Right ventricle myocardium inferior (tissue), 1 donor: ENCODE measurements around the gene P2RY12. TPM values are rescaled to one million over a fixed set of nuclear protein-coding genes. Genes with fewer than 3 reads are reported as not detected.

Experiments
- ATAC-seq: fragments of 200-7000 bp; cut with Tn5 transposase; one replicate; pipeline ENCODE4 v1.9.1; 2020; ENCODE audit warnings: mild to moderate bottlenecking, moderate library complexity
- DNase-seq: peaks from one replicate; pipeline ENCODE4 v3.0.0; 2021; ENCODE audit errors: missing footprints
- intact Hi-C: fragments of 100-400 bp; cut with DNase I; formaldehyde crosslinking; loops from one replicate; pipeline ENCODE4 v1.11.0; 2022
- total RNA-seq: library from RNA; stranded (reverse); fragmentation: NEBNext Ultra II Directional; extraction: Animal tissue kit (Norgen Biotek cat#: 25700); gene quantifications from one replicate; pipeline ENCODE4 v1.2.1, GENCODE V29; 2021
- donor health status: DM: no; HTN: yes; CAD: no; lungs with severe emphysema.

Gene P2RY12
- total RNA-seq, 1 donor from 2014 or later = 1.4 TPM

GRCh38 chr3:151316267-151316991, 68.1 kb downstream of the P2RY12 start, which contains the start of gene GPR87:
Gene GPR87, minus strand, starts transcription at chr3:151316820. Its CDS starts 16,720 bp downstream, at chr3:151300100.
- no peak for ATAC-seq
- intact Hi-C loops = no loop called here
- no peak for DNase-seq

- ATAC-seq (no peak), DNase-seq (no peak)
- intact Hi-C loops = no loop called here
Measured at GRCh38 chr3:151315846-151316245, 68.7 kb downstream of the P2RY12 start.

GRCh38 chr3:151315136-151315535, 69.4 kb downstream of the P2RY12 start:
- intact Hi-C loops = no loop called here
- DNase-seq = no peak
- ATAC-seq = no peak

- no peak for ATAC-seq
- intact Hi-C loops = no loop called here
- DNase-seq = no peak
Measured at GRCh38 chr3:151314593-151314992, 70.0 kb downstream of the P2RY12 start.

GRCh38 chr3:151314137-151314536, 70.4 kb downstream of the P2RY12 start:
- intact Hi-C loops = no loop called here
- ATAC-seq (no peak), DNase-seq (no peak)

- no peak for DNase-seq
- intact Hi-C loops = no loop called here
- ATAC-seq = no peak
Measured at GRCh38 chr3:151312972-151313371, 71.6 kb downstream of the P2RY12 start.

GRCh38 chr3:151309566-151309965, 75.0 kb downstream of the P2RY12 start:
- no peak for DNase-seq
- intact Hi-C loops = no loop called here
- ATAC-seq = no peak

- intact Hi-C loops = no loop called here
- ATAC-seq (no peak), DNase-seq (no peak)
Measured at GRCh38 chr3:151307583-151308488, 76.7 kb downstream of the P2RY12 start.

GRCh38 chr3:151307131-151307530, 77.4 kb downstream of the P2RY12 start:
- DNase-seq (no peak), ATAC-seq (no peak)
- intact Hi-C loops = no loop called here

- DNase-seq (no peak), ATAC-seq (no peak)
- intact Hi-C loops = no loop called here
Measured at GRCh38 chr3:151306168-151306810, 78.3 kb downstream of the P2RY12 start.

- intact Hi-C loops = no loop called here
- ATAC-seq (no peak), DNase-seq (no peak)
Measured at GRCh38 chr3:151305775-151306151, 78.8 kb downstream of the P2RY12 start.

GRCh38 chr3:151305060-151305774, 79.3 kb downstream of the P2RY12 start:
- peak; percentile 59 for ATAC-seq
- DNase-seq = no peak
- intact Hi-C loops = no loop called here

GRCh38 chr3:151303751-151304150, 80.8 kb downstream of the P2RY12 start:
- DNase-seq = no peak

GRCh38 chr3:151301787-151302186, 82.8 kb downstream of the P2RY12 start:
- intact Hi-C loops = no loop called here
- ATAC-seq (no peak), DNase-seq (no peak)

More at GRCh38 chr3:151303751-151304150, 80.8 kb downstream of the P2RY12 start:
- no peak for ATAC-seq
- intact Hi-C loops = no loop called here

GRCh38 chr3:151300539-151300938, 84.0 kb downstream of the P2RY12 start:
- DNase-seq (no peak), ATAC-seq (no peak)
- intact Hi-C loops = no loop called here

- intact Hi-C loops = no loop called here
- ATAC-seq (no peak), DNase-seq (no peak)
Measured at GRCh38 chr3:151299006-151299405, 85.5 kb downstream of the P2RY12 start.

- ATAC-seq (no peak), DNase-seq (no peak)
- intact Hi-C loops = no loop called here
Measured at GRCh38 chr3:151297429-151297828, 87.1 kb downstream of the P2RY12 start.

- DNase-seq (no peak), ATAC-seq (no peak)
- intact Hi-C loops = no loop called here
Measured at GRCh38 chr3:151296226-151296625, 88.3 kb downstream of the P2RY12 start.

GRCh38 chr3:151293127-151293526, 91.4 kb downstream of the P2RY12 start:
- intact Hi-C loops = no loop called here
- no peak for ATAC-seq
- DNase-seq = no peak
